ENCODE data around the gene BNIP5.

The BNIP5 gene

GRCh38 chr6:36333931-36334725 is 2.6 kb downstream of the BNIP5 start:
- no peak for TF ChIP-seq ZC3H10 (CRISPR knock-in tag; IDR thresholded peaks at IDR 0.05)
- no peak for TF ChIP-seq TCF4 (CRISPR knock-in tag; IDR thresholded peaks at IDR 0.05; ENCODE audit: borderline replicate concordance)
- TF ChIP-seq, protein P1, sequence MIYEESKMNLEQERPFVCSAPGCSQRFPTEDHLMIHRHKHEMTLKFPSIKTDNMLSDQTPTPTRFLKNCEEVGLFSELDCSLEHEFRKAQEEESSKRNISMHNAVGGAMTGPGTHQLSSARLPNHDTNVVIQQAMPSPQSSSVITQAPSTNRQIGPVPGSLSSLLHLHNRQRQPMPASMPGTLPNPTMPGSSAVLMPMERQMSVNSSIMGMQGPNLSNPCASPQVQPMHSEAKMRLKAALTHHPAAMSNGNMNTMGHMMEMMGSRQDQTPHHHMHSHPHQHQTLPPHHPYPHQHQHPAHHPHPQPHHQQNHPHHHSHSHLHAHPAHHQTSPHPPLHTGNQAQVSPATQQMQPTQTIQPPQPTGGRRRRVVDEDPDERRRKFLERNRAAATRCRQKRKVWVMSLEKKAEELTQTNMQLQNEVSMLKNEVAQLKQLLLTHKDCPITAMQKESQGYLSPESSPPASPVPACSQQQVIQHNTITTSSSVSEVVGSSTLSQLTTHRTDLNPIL (CRISPR knock-in tag; IDR thresholded peaks at IDR 0.05; ENCODE audit: low read depth): no peak
- TF ChIP-seq, protein P2, sequence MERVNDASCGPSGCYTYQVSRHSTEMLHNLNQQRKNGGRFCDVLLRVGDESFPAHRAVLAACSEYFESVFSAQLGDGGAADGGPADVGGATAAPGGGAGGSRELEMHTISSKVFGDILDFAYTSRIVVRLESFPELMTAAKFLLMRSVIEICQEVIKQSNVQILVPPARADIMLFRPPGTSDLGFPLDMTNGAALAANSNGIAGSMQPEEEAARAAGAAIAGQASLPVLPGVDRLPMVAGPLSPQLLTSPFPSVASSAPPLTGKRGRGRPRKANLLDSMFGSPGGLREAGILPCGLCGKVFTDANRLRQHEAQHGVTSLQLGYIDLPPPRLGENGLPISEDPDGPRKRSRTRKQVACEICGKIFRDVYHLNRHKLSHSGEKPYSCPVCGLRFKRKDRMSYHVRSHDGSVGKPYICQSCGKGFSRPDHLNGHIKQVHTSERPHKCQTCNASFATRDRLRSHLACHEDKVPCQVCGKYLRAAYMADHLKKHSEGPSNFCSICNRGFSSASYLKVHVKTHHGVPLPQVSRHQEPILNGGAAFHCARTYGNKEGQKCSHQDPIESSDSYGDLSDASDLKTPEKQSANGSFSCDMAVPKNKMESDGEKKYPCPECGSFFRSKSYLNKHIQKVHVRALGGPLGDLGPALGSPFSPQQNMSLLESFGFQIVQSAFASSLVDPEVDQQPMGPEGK (CRISPR knock-in tag; IDR thresholded peaks at IDR 0.05; ENCODE audit: borderline replicate concordance): no peak
- no peak for TF ChIP-seq ARNTL (CRISPR knock-in tag; IDR thresholded peaks at IDR 0.05; ENCODE audit: borderline replicate concordance, low read depth)
- no peak for TF ChIP-seq PPARA (CRISPR knock-in tag; IDR thresholded peaks at IDR 0.05; ENCODE audit: borderline replicate concordance)
- no peak for TF ChIP-seq TSHZ2 (CRISPR knock-in tag; IDR thresholded peaks at IDR 0.05)
- TF ChIP-seq CSDC2 (CRISPR knock-in tag; IDR thresholded peaks at IDR 0.05): no peak
- TF ChIP-seq CSRNP3 (CRISPR knock-in tag; IDR thresholded peaks at IDR 0.05): no peak
- TF ChIP-seq ISL1 (CRISPR knock-in tag; IDR thresholded peaks at IDR 0.05): no peak
- TF ChIP-seq ZNF70 (CRISPR knock-in tag; IDR thresholded peaks at IDR 0.05): no peak
- no peak for TF ChIP-seq BACH2 (CRISPR knock-in tag; IDR thresholded peaks at IDR 0.05; ENCODE audit: borderline replicate concordance)
- no peak for TF ChIP-seq RARB (CRISPR knock-in tag; IDR thresholded peaks at IDR 0.05)
- no peak for ATAC-seq

- TF ChIP-seq TOX (CRISPR knock-in tag; IDR thresholded peaks at IDR 0.05; ENCODE audit: borderline replicate concordance): no peak
- ATAC-seq: no peak
Measured at GRCh38 chr6:36333171-36333895, 3.4 kb downstream of the BNIP5 start.

DNA sequence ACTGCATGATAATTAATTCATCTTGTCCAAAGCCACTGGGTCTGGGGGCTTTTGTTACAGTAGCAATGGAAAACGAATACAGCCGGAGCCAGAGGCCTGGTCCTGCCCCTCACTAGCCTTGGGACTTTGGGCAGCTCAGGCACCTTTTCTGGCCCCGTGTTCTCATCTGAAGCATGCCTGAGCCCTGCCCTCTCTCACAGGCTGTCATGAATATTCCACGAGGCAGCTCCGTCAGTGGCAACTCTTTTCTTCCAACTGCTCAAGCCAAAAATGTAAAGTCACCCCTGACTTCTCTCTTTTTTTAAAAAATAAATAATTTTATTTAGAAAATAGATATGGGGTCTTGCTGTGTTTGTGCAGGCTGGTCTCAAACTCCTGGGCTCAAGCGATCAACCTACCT is 5.3 kb downstream of the BNIP5 start:
- no peak for ATAC-seq
- TF ChIP-seq CSDC2 (CRISPR knock-in tag; IDR thresholded peaks at IDR 0.05) (no peak), ISL1 (CRISPR knock-in tag; IDR thresholded peaks at IDR 0.05) (no peak), POU6F1 (CRISPR knock-in tag; IDR thresholded peaks at IDR 0.05; ENCODE audit: borderline replicate concordance, low read depth) (no peak), ARNTL (CRISPR knock-in tag; IDR thresholded peaks at IDR 0.05; ENCODE audit: borderline replicate concordance, low read depth) (no peak), TOX (CRISPR knock-in tag; IDR thresholded peaks at IDR 0.05; ENCODE audit: borderline replicate concordance) (no peak), GLIS3 (CRISPR knock-in tag; IDR thresholded peaks at IDR 0.05) (no peak), CSRNP3 (CRISPR knock-in tag; IDR thresholded peaks at IDR 0.05) (no peak)
- TF ChIP-seq, protein P1 (CRISPR knock-in tag; IDR thresholded peaks at IDR 0.05; ENCODE audit: low read depth): no peak
